ENCODE measurements around the gene GALNT10. TPM values are rescaled to one million over a fixed set of nuclear protein-coding genes. Genes with fewer than 3 reads are reported as not detected.

GALNT10 gene
- total and polyA plus RNA-seq, 2 donors (not counting 1 experiment from before 2014, with no cell fraction given), result 18.3 to 35.8 TPM

DNA sequence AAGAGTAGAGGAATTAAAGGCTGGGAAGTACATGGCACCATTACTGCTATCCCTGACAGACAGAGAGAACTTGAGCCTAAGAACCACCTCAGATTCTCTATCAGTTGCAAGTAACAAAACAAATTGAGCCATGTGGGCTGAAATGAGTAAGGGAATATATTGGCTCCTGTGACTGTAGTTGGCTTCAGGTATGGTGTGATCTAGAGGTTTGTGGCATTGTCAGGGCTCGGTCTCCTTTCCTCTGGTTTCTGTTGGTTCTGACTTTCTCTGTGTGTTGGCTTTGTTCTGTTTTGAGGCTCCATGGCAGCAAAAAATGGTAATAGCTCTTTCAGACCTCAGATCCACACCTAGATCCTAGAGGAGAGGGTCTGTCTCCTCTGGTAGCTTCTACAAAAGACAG is 5.7 kb downstream of the GALNT10 start:
- Histone ChIP-seq H3K4me3 (replicated peaks in 1 of 4; ENCODE audit: control extremely low read depth in 1 of 4, insufficient read depth in 1 of 4, low read depth in 3 of 4, low read length in 4 of 4) (no peak overlapping the region), H3K4me2 (ENCODE audit: extremely low read depth, insufficient read depth, low read length) (no peak overlapping the region), H3K27me3 (ENCODE audit: control insufficient read depth, insufficient read depth, low read length) (no peaks in the 10 kb centered on the region), H3K79me2 (ENCODE audit: control insufficient read depth, insufficient read depth, low read length) (peaks cover 3% of the 10 kb centered on the region), H2AFZ (ENCODE audit: low read length) (no peak overlapping the region), H3K9me3 (ENCODE audit: control insufficient read depth, insufficient read depth, low read depth, low read length) (no peaks in the 10 kb centered on the region), H3K4me1 (ENCODE audit: control insufficient read depth, extremely low read depth, insufficient read depth, low read length) (peaks cover 17% of the 10 kb centered on the region), H3K27ac (ENCODE audit: insufficient read depth, low read length) (no peak overlapping the region), H3K9ac (ENCODE audit: insufficient read depth, low read length) (no peak overlapping the region), H3K36me3 (ENCODE audit: control insufficient read depth, insufficient read depth, low read length) (peaks cover 3% of the 10 kb centered on the region), H4K20me1 (ENCODE audit: control insufficient read depth, extremely low read depth, insufficient read depth, low read length) (no peaks in the 10 kb centered on the region)
- TF ChIP-seq EZH2 (IDR thresholded peaks at IDR 0.05; ENCODE audit: low read length, missing control alignments), result no peak
- TF ChIP-seq, protein P1, sequence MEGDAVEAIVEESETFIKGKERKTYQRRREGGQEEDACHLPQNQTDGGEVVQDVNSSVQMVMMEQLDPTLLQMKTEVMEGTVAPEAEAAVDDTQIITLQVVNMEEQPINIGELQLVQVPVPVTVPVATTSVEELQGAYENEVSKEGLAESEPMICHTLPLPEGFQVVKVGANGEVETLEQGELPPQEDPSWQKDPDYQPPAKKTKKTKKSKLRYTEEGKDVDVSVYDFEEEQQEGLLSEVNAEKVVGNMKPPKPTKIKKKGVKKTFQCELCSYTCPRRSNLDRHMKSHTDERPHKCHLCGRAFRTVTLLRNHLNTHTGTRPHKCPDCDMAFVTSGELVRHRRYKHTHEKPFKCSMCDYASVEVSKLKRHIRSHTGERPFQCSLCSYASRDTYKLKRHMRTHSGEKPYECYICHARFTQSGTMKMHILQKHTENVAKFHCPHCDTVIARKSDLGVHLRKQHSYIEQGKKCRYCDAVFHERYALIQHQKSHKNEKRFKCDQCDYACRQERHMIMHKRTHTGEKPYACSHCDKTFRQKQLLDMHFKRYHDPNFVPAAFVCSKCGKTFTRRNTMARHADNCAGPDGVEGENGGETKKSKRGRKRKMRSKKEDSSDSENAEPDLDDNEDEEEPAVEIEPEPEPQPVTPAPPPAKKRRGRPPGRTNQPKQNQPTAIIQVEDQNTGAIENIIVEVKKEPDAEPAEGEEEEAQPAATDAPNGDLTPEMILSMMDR (conservative IDR thresholded peaks at IDR 0.05 in 1 of 2, IDR thresholded peaks at IDR 0.05 in 1 of 2; ENCODE audit: low read depth in 1 of 2, low read length in 2 of 2), result no peak
- no peak for DNase-seq (ENCODE audit: low read depth in 2 of 2)

DNA sequence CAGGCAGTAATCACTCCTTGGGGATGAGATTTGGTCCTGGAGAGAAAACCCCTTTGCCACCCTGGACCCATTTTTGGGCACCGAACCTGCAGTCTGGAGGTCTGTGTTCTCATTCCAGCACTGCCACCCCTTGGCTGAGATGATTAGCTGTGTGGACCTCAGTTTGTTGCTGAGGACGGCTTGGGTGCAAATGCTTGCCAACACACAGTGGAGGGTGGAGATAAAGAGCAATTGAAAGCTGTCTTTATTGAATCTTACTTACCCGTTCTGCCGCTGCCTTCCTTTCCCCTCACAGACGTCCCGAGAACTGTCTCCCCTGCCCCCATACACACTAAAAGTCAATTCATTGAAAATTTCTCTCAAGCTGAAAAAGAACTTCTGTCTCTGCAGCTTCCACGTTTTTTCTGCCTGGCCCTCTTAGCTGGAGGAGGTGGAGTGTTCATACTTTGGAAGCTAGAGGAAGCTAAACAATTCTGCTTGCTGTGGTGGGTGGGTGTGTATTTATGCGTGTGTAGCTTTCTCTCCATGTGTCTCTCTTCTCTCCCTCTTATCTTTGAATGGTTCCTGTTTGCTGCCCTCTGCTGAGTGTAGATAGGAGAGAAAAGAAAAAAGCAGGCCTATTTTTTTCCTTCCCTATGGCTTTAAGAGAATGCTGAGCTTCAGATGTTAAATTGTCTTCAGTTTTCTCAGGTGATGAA is 6.6 kb downstream of the GALNT10 start:
- Histone ChIP-seq H3K4me3 (replicated peaks in 1 of 4; ENCODE audit: control extremely low read depth in 1 of 4, insufficient read depth in 1 of 4, low read depth in 3 of 4, low read length in 4 of 4) (no peak overlapping the region), H3K36me3 (ENCODE audit: control insufficient read depth, insufficient read depth, low read length) (peaks cover 3% of the 10 kb centered on the region), H3K79me2 (ENCODE audit: control insufficient read depth, insufficient read depth, low read length) (peaks cover 3% of the 10 kb centered on the region), H3K27me3 (ENCODE audit: control insufficient read depth, insufficient read depth, low read length) (no peaks in the 10 kb centered on the region), H3K9ac (ENCODE audit: insufficient read depth, low read length) (no peak overlapping the region), H3K4me2 (ENCODE audit: extremely low read depth, insufficient read depth, low read length) (peak overlapping the region; percentile 32), H3K4me1 (ENCODE audit: control insufficient read depth, extremely low read depth, insufficient read depth, low read length) (peaks cover 17% of the 10 kb centered on the region), H2AFZ (ENCODE audit: low read length) (no peak overlapping the region), H3K9me3 (ENCODE audit: control insufficient read depth, insufficient read depth, low read depth, low read length) (no peaks in the 10 kb centered on the region), H4K20me1 (ENCODE audit: control insufficient read depth, extremely low read depth, insufficient read depth, low read length) (no peaks in the 10 kb centered on the region), H3K27ac (ENCODE audit: insufficient read depth, low read length) (no peak overlapping the region)
- TF ChIP-seq EZH2 (IDR thresholded peaks at IDR 0.05; ENCODE audit: low read length, missing control alignments), result no peak
- TF ChIP-seq, protein P1 (conservative IDR thresholded peaks at IDR 0.05 in 1 of 2, IDR thresholded peaks at IDR 0.05 in 1 of 2; ENCODE audit: low read depth in 1 of 2, low read length in 2 of 2), result peak; percentile 40 to 55
- DNase-seq (ENCODE audit: low read depth in 2 of 2), result peak; percentile 58 to 79

DNA sequence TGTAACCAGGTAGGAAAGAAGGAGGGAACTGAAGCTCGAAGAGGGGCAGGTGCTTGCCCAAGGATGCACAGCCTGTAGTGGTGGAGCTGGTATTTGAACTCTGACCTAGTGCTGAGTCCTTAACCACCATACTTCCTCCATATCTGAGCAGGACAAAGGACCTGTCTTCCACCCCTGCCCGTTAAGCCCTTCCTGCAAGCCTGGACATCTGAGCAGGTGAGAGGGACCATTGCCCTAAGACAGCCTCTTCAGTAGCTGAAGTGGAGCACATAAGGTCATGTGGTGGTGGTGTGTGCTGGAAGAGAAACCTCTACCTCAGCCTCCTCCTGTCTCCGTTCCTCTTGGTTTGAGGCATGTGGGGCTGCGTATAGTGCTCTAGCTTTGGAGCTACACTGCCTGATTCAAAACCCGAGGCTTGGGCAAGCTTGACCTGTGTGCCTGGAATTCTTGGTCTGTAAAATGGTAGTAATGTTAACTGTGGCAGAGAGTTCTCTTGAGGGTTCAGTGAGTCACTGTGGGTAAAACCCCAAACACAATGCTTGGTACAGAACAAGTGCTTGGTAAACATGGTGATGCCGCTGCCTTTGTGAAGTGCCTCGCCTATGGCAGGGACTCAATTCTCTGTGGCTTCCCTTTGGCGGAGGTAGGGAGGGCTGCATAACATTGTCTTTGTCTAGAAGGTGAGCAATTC is 7.4 kb downstream of the GALNT10 start:
- no peak overlapping the region for H3K27ac ChIP-seq (ENCODE audit: insufficient read depth, low read length)
- no peak overlapping the region for H3K9ac ChIP-seq (ENCODE audit: insufficient read depth, low read length)
- no peak overlapping the region for H3K4me3 ChIP-seq (replicated peaks in 1 of 4; ENCODE audit: control extremely low read depth in 1 of 4, insufficient read depth in 1 of 4, low read depth in 3 of 4, low read length in 4 of 4)
- H4K20me1 ChIP-seq (ENCODE audit: control insufficient read depth, extremely low read depth, insufficient read depth, low read length), result no peaks in the 10 kb centered on the region
- TF ChIP-seq EZH2 (IDR thresholded peaks at IDR 0.05; ENCODE audit: low read length, missing control alignments), result no peak
- TF ChIP-seq, protein P1 (conservative IDR thresholded peaks at IDR 0.05 in 1 of 2, IDR thresholded peaks at IDR 0.05 in 1 of 2; ENCODE audit: low read depth in 1 of 2, low read length in 2 of 2), result no peak
- no peaks in the 10 kb centered on the region for H3K9me3 ChIP-seq (ENCODE audit: control insufficient read depth, insufficient read depth, low read depth, low read length)
- H3K79me2 ChIP-seq (ENCODE audit: control insufficient read depth, insufficient read depth, low read length), result peaks cover 3% of the 10 kb centered on the region
- DNase-seq (ENCODE audit: low read depth in 2 of 2), result peak in 1 of 2 donors; percentile 95
- H3K27me3 ChIP-seq (ENCODE audit: control insufficient read depth, insufficient read depth, low read length), result no peaks in the 10 kb centered on the region
- no peak overlapping the region for H3K4me2 ChIP-seq (ENCODE audit: extremely low read depth, insufficient read depth, low read length)
- peaks cover 17% of the 10 kb centered on the region for H3K4me1 ChIP-seq (ENCODE audit: control insufficient read depth, extremely low read depth, insufficient read depth, low read length)
- peaks cover 3% of the 10 kb centered on the region for H3K36me3 ChIP-seq (ENCODE audit: control insufficient read depth, insufficient read depth, low read length)
- H2AFZ ChIP-seq (ENCODE audit: low read length), result no peak overlapping the region

Measured in fibroblast of lung (primary cell).